ENCODE data around the gene ALKBH3. TPM values are rescaled to one million over a fixed set of nuclear protein-coding genes. Genes with fewer than 3 reads are reported as not detected.
A peak's percentile ranks its signal among the peaks of the same experiment; 100 is the strongest.

ALKBH3 gene
- total and polyA plus RNA-seq, 2 of the 13 experiments (the other 11 are each of a cell fraction or from before 2014, with no cell fraction given): 17.8 to 36.1 TPM

DNA sequence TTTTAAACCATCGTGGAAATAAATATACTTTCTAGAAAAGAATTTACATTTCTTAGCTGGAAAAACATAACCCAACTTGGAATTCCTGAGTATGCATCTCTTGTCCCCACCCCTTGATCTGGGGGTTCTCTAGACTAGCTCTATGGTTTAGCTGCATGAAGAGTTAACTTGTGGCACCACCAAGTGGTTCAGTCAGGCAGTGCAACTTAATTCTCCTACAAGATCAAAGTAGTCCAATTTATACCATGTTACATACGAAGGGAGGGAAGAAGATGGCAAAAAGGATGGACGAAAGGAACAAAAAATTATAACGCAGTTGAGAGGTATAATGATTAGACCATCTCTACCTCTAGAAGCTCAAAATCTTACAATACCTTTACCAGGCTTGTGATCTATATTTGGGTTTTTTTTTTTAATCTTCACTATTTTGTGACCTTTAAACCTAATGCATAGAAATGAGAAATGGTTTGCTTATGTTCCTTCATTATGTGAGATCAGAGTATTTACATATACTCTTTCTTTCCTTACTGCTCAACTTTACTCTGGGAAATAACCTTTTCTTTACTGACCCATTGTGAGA is 28.5 kb upstream of the ALKBH3 start (continued):
- TF ChIP-seq THYN1 (CRISPR knock-in tag; IDR thresholded peaks at IDR 0.05; ENCODE audit: borderline replicate concordance, low read depth) (no peak), ATF7-NPFF (CRISPR knock-in tag; IDR thresholded peaks at IDR 0.05; ENCODE audit: low read depth) (no peak), ATF1 (CRISPR knock-in tag; IDR thresholded peaks at IDR 0.05) (0 out of 2 replicates have a peak, but pooled peaks have one; percentile 20), ZNF253 (CRISPR knock-in tag; IDR thresholded peaks at IDR 0.05; ENCODE audit: borderline replicate concordance) (no peak)

DNA sequence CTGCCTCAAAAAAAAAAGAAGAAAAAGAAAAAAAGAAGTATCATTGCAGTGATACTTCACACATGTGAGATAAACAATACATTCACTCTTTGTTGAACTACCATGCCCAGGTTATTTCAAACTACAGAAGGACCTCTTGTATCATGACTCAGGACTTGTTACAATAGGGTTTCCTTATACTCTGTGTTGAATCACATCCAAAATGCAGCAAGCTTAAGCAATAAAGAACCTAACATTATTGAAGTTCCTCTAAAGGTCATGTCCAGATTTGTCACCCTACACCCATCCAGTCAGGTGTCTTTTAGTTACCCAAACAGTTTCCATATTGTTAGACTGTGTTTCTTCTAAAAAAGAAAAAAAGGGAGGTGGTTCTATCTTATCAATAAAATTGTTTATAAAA is 26.9 kb upstream of the ALKBH3 start:
- intact Hi-C loops (cut with micrococcal nuclease; ENCODE audit: unreplicated experiment): loop anchor here (5.0 kb wide), 2 partner anchors 276 to 351 kb away; no protein-coding TSS in a partner anchor
- ATAC-seq (no peak), DNase-seq (ENCODE audit: low spot score) (no peak), FAIRE-seq (no peak)
- Histone ChIP-seq H3K4me3 (replicated peaks in 1 of 3; ENCODE audit: insufficient read depth in 1 of 3, low read depth in 2 of 3, low read length in 3 of 3) (no peak overlapping the region), H3K27ac (ENCODE audit: extremely low read length, insufficient read depth, low read length) (no peak overlapping the region), H2AFZ (ENCODE audit: low read length) (no peak overlapping the region), H3K9ac (ENCODE audit: insufficient read depth, low read depth, low read length) (no peak overlapping the region), H3K4me1 (ENCODE audit: insufficient read depth, low read length) (no peaks in the 10 kb centered on the region), H3K36me3 (replicated peaks in 1 of 2; ENCODE audit: control insufficient read depth in 1 of 2, insufficient read depth in 2 of 2, low read length in 2 of 2) (peaks cover 4 to 31% of the 10 kb centered on the region in 2 experiments), H3K9me3 (ENCODE audit: low read length) (no peaks in the 10 kb centered on the region), H3K27me3 (ENCODE audit: control insufficient read depth in 1 of 2, insufficient read depth in 2 of 2, low read length in 2 of 2) (no peaks in the 10 kb centered on the region), H3K79me2 (ENCODE audit: insufficient read depth, low read length) (no peaks in the 10 kb centered on the region), H3K4me2 (ENCODE audit: low read depth, low read length) (no peak overlapping the region), H4K20me1 (ENCODE audit: insufficient read depth, low read length) (peaks cover 9% of the 10 kb centered on the region; the same call in 1 of the 2 replicates)
- no peak for TF ChIP-seq MTA1 (CRISPR knock-in tag; IDR thresholded peaks at IDR 0.05; ENCODE audit: borderline replicate concordance)
- no peak for TF ChIP-seq CCAR2 (optimal IDR thresholded peaks at IDR 0.05; ENCODE audit: low read depth, low read length)
- TF ChIP-seq HMG20B (CRISPR knock-in tag; conservative IDR thresholded peaks at IDR 0.05): no peak
- no peak for TF ChIP-seq HMGA1 (CRISPR knock-in tag; conservative IDR thresholded peaks at IDR 0.05)
- BruUV-seq (replicated peaks): no TSS peak
- in situ Hi-C loops (cut with HindIII; ENCODE audit: extremely low pct_ligation_motif_present, low pct_unique_long_range_greater_than_20kb): no loop called here
- CTCF ChIA-PET (ENCODE audit: low intra/inter-chr PET ratio, low total read pairs): no interaction called here
- POLR2A ChIA-PET: no interaction called here
